ENCODE data around the gene PLEKHA7.

PLEKHA7 gene

GRCh38 chr11:16833026-16833425 lies 181.2 kb downstream of the PLEKHA7 start:
- DNase-seq = no peak

- no peak for DNase-seq
Observed at GRCh38 chr11:16832193-16832539, 182.0 kb downstream of the PLEKHA7 start.

- DNase-seq = no peak
Observed at GRCh38 chr11:16831316-16832192, 182.7 kb downstream of the PLEKHA7 start.

GRCh38 chr11:16827139-16827538 lies 187.1 kb downstream of the PLEKHA7 start:
- no peak for DNase-seq

GRCh38 chr11:16825968-16826367 lies 188.2 kb downstream of the PLEKHA7 start:
- no peak for DNase-seq

GRCh38 chr11:16825101-16825500 lies 189.1 kb downstream of the PLEKHA7 start:
- DNase-seq = no peak

GRCh38 chr11:16820324-16821092 lies 193.7 kb downstream of the PLEKHA7 start:
- peak; percentile 37 for DNase-seq

GRCh38 chr11:16818284-16818683 lies 195.9 kb downstream of the PLEKHA7 start:
- no peak for DNase-seq

- DNase-seq = no peak
Observed at GRCh38 chr11:16817351-16817750, 196.9 kb downstream of the PLEKHA7 start.

- no peak for DNase-seq
Observed at GRCh38 chr11:16816358-16817270, 197.6 kb downstream of the PLEKHA7 start.

GRCh38 chr11:16815047-16815767 lies 199.0 kb downstream of the PLEKHA7 start:
- no peak for DNase-seq

GRCh38 chr11:16814410-16815046 lies 199.7 kb downstream of the PLEKHA7 start:
- DNase-seq = no peak

- no peak for DNase-seq
Observed at GRCh38 chr11:16813126-16813525, 201.1 kb downstream of the PLEKHA7 start.

GRCh38 chr11:16812274-16812673 lies 201.9 kb downstream of the PLEKHA7 start:
- no peak for DNase-seq

GRCh38 chr11:16811136-16812020 lies 202.8 kb downstream of the PLEKHA7 start:
- DNase-seq = no peak

GRCh38 chr11:16809886-16810668 lies 204.1 kb downstream of the PLEKHA7 start:
- no peak for DNase-seq

GRCh38 chr11:16807306-16807705 lies 206.9 kb downstream of the PLEKHA7 start:
- no peak for DNase-seq

- no peak for DNase-seq
Observed at GRCh38 chr11:16806791-16807190, 207.4 kb downstream of the PLEKHA7 start.

- DNase-seq = no peak
Observed at GRCh38 chr11:16805938-16806337, 208.3 kb downstream of the PLEKHA7 start.

All from NCI-H510A treated with DMSO at 0.1 percent for 48 hours (cell line).